ACC112 (cell line): Measurements from ENCODE around the gene ADAMTS18.
A peak's percentile ranks its signal among the peaks of the same experiment; 100 is the strongest.
"Not testable (repeated sequence)": the region's sequence is repeated elsewhere in the genome, so short reads cannot be mapped to it uniquely, and the experiment has no call there.

Experiments
- H2AFZ ChIP-seq: fragments of 200-600 bp; sonication (generic); one replicate; pipeline ENCODE4 v1.6.0; 2017; ENCODE audit warnings: antibody characterized with exemption, low read length; ENCODE audit not compliant: unreplicated experiment
- H3K27ac ChIP-seq: fragments of 200-600 bp; sonication (generic); 2 replicates; pipeline ENCODE4 v1.5.1; 2014; ENCODE audit warnings: low read depth, mild to moderate bottlenecking, antibody characterized with exemption, low read length, moderate library complexity
- H3K27me3 ChIP-seq: fragments of 200-600 bp; sonication (generic); 2 replicates; pipeline ENCODE4 v1.6.1; 2014; ENCODE audit warnings: mild to moderate bottlenecking, antibody characterized with exemption, low read length, moderate library complexity, mixed read lengths; ENCODE audit not compliant: insufficient read depth
- H3K36me3 ChIP-seq: fragments of 200-600 bp; sonication (generic); 2 replicates; pipeline ENCODE4 v1.6.1; 2016; ENCODE audit warnings: mild to moderate bottlenecking, antibody characterized with exemption, low read length, moderate library complexity, mixed read lengths; ENCODE audit not compliant: insufficient read depth
- H3K4me1 ChIP-seq: fragments of 200-600 bp; sonication (generic); one replicate; pipeline ENCODE4 v1.6.1; 2016; ENCODE audit warnings: low read length, mixed read lengths; ENCODE audit not compliant: insufficient read depth, unreplicated experiment, control insufficient read depth
- H3K4me3 ChIP-seq: fragments of 200-600 bp; sonication (generic); 2 replicates; pipeline ENCODE4 v1.5.1; 2014; ENCODE audit warnings: mild to moderate bottlenecking, low read depth, low read length
- H3K79me2 ChIP-seq: fragments of 200-600 bp; sonication (generic); one replicate; pipeline ENCODE4 v1.6.0; 2016; ENCODE audit warnings: low read length; ENCODE audit not compliant: control insufficient read depth, unreplicated experiment, insufficient read depth

ADAMTS18 gene

DNA sequence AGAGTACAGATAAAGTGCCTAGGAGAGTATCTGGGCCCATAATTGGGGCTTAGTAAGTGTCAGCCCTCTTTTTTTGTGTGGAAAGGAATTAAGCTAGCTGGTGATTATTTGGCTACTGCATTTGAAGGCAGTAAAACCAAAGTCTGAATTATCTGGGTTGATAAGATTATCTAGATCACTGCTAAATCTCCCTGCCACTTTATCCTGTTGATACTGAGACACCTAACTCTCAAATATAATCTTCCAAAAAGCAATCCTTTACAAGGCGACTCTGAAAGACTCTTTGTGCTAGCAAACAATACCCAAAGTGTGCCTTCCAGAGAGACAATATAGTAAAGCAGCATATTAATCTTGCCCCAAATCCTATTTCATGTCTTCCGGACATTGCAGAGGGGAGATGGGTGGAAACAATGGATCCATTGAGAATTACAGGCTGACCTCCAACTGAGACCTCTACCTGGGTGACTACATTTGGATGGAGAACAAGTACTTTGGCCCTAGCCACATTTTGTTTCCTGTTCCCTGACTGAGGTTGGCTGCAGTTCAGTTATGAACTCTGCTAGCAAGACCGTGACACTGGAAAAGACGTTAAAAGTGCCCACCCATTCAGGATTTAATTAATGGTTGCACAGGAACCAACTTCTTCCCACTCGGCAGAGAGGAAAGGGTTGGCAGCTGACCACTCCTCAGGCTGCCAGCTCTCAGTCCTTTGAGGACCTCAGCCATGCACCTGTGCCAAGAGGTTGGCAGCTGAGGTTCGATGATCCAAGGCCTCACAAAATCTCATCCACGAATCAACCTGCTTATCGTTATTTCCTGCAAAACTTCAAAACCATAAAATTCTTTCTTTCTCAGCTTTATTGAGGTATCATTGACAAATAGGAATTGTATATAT is 163.1 kb downstream of the ADAMTS18 start:
- no peak overlapping the region for H3K27ac ChIP-seq
- no peak overlapping the region for H2AFZ ChIP-seq
- no peaks in the 10 kb centered on the region for H3K4me1 ChIP-seq
- H3K4me3 ChIP-seq: no peak overlapping the region
- H3K36me3 ChIP-seq: no peaks in the 10 kb centered on the region
- H3K27me3 ChIP-seq: peaks cover 4% of the 10 kb centered on the region; the same call in 1 of the 2 replicates
- no peaks in the 10 kb centered on the region for H3K79me2 ChIP-seq

DNA sequence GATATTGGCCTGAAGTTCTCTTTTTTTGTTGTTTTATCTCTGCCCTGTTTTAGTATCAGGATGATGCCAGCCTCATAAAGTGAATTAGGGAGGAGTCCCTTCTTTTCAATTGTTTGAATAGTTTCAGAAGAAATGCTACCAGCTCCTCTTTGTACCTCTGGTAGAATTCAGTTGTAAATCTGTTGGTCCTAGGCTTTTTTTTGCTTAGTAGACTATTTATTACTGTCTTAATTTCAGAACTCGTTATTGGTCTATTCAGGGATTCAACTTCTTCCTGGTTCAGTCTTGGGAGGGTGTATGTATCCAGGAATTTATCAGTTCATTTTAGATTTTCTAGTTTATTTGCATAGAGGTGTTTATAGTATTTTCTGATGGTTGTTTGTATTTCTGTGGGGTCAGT is 168.6 kb downstream of the ADAMTS18 start:
- not testable (repeated sequence) for H3K4me1 ChIP-seq, H3K36me3 ChIP-seq, H3K27me3 ChIP-seq, H3K79me2 ChIP-seq, H3K27ac ChIP-seq, H2AFZ ChIP-seq, H3K4me3 ChIP-seq

DNA sequence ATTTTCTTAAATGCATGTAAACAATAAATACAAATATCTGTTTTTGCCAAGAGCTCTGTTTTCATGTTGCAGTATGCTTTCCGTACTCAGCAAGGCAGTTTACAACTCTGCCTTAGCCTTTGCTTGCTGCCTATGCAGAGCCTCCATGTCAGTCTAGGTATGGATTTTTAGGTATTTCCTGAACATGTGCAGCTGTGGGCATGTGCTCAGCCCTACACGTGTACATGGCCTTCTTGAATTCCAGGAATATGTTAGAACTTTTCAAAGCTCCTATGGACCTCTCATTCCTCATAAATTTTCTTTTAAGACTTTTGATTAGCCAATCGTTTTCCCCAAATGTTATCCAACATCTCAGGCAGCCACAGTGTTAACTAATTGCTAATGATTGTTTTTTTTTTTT is 171.9 kb downstream of the ADAMTS18 start:
- Histone ChIP-seq H3K27ac (no peak overlapping the region), H3K4me1 (no peaks in the 10 kb centered on the region), H3K27me3 (no peaks in the 10 kb centered on the region), H3K4me3 (no peak overlapping the region), H2AFZ (no peak overlapping the region), H3K36me3 (no peaks in the 10 kb centered on the region), H3K79me2 (no peaks in the 10 kb centered on the region)

DNA sequence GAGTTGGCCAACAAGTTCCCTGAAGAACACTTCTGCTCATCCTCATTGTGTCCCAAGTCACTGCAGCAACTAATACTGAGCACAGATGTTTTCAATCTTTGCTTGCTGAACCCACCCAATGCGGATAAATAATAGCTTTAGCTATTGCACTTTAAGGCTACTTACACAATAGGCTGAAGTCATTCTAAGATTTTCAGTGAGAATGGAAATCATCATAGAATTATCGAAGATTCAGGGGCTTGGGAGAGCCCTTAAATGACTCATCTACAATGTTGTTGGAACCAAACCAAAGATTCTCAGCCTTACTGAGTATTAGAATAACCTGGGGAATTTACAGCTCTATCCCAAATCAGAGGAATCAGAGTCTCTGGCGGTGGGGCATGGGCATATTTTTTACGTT is 184.4 kb downstream of the ADAMTS18 start:
- H3K4me3 ChIP-seq: no peak overlapping the region
- peaks cover 6% of the 10 kb centered on the region for H3K4me1 ChIP-seq
- no peaks in the 10 kb centered on the region for H3K36me3 ChIP-seq
- H3K79me2 ChIP-seq: no peaks in the 10 kb centered on the region
- no peaks in the 10 kb centered on the region for H3K27me3 ChIP-seq
- H2AFZ ChIP-seq: no peak overlapping the region
- H3K27ac ChIP-seq: no peak overlapping the region

DNA sequence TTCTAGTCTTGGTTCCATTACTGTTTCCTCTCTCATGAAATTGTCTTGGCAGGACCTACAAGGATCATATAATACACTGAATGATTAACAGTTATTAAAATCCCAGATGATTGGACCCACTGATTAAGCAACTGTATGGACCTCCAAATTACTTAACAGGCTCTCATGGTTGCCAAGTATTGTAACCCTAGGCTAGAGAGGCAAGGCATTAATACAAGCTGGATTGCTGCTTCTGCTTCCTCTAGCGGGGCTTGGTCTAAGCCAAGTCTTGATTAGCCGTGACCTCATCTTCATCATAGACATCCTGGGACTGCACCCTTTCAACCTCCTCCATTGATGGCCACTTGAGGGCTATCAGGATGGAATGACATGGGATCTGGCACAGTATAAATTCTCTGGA is 188.7 kb downstream of the ADAMTS18 start:
- Histone ChIP-seq H3K4me3 (no peak overlapping the region), H3K27ac (no peak overlapping the region), H3K4me1 (peaks cover 6% of the 10 kb centered on the region), H3K36me3 (no peaks in the 10 kb centered on the region), H3K79me2 (no peaks in the 10 kb centered on the region), H3K27me3 (no peaks in the 10 kb centered on the region), H2AFZ (no peak overlapping the region)

DNA sequence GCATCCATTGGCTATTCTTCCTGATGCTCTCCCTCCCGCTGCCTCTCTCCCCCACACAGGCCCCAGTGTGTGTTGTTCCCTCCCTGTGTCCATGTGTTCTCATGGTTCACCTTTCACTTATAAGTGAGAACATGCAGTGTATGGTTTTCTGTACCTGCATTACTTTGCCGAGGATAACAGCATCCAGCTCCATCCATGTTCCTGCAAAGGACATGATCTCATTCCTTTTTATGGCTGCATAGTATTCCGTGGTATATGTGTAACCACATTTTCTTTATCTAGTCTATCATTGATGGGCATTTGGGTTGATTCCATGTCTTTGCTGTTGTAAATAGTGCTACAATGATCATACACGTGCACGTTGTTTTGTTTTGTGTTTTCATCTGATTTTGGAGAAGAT is 192.4 kb downstream of the ADAMTS18 start:
- not testable (repeated sequence) for H3K36me3 ChIP-seq, H2AFZ ChIP-seq, H3K27ac ChIP-seq, H3K4me1 ChIP-seq, H3K79me2 ChIP-seq, H3K27me3 ChIP-seq, H3K4me3 ChIP-seq

DNA sequence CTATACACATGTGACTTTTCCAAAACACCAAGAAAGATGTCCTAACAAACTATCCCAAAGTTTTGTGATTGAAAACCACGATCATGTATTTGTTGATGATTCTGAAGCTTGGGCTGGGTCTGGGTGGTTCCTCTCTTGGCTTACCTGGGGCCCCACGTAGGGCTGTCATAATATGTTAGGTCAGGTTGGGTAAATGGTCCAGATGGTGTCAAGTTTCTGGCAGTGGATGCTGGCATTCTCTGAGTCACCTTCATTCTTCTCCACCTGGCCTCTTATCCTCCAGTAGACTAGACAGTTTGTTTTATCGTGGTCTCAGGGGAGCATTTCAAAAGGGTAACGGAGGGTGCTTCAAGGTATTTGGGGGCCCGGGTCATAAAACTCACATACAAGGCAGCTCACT is 196.2 kb downstream of the ADAMTS18 start:
- H3K36me3 ChIP-seq: no peaks in the 10 kb centered on the region
- H3K79me2 ChIP-seq: no peaks in the 10 kb centered on the region
- no peak overlapping the region for H3K27ac ChIP-seq
- H3K4me1 ChIP-seq: no peaks in the 10 kb centered on the region
- no peak overlapping the region for H2AFZ ChIP-seq
- no peaks in the 10 kb centered on the region for H3K27me3 ChIP-seq
- no peak overlapping the region for H3K4me3 ChIP-seq

DNA sequence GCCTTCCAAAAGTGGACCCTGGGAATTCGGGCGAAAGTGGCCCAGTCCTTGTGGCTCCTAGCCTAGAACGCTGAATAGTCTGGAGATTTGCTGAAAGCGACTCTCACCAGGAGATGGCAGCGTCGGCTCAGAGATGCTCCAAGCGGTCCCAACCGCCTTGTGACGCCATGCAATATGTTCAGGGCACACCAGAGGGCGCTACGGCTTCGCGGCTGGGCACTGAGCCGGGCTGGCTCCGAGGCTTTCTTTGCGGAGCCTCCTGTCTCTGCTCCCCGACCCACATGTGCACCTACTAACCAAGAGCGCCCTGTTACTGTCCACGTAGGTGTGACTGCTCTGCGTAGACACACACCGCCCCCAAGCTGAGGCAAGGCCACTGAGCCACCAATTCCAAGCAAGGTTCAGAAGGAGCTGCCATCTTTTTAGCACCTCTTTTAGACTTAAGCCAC is 198.7 kb downstream of the ADAMTS18 start:
- Histone ChIP-seq H3K27me3 (no peaks in the 10 kb centered on the region), H3K4me3 (peak overlapping the region; percentile 56; the same call in 1 of the 2 replicates), H3K36me3 (no peaks in the 10 kb centered on the region), H3K79me2 (no peaks in the 10 kb centered on the region), H3K27ac (no peak overlapping the region), H2AFZ (peak overlapping the region; percentile 77), H3K4me1 (no peaks in the 10 kb centered on the region)

DNA sequence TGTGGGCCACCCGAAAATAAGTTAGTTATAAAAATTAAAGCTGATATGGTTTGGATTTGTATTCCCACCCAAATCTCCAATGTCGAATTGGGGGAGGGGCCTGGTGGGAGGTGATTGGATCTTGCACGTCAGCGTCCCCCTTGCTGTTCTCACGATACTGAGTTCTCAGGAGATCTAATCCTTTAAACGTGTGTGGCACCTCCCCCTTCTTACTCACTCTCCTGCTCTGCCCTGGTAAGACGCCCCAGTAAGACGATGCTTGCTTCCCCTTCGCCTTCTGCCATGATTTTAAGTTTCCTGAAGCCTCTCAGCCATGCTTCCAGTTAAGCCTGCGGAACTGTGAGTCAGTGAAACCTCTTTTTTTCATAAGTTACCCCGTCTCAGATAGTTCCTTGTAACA is 200.2 kb downstream of the ADAMTS18 start:
- no peak overlapping the region for H3K27ac ChIP-seq

DNA sequence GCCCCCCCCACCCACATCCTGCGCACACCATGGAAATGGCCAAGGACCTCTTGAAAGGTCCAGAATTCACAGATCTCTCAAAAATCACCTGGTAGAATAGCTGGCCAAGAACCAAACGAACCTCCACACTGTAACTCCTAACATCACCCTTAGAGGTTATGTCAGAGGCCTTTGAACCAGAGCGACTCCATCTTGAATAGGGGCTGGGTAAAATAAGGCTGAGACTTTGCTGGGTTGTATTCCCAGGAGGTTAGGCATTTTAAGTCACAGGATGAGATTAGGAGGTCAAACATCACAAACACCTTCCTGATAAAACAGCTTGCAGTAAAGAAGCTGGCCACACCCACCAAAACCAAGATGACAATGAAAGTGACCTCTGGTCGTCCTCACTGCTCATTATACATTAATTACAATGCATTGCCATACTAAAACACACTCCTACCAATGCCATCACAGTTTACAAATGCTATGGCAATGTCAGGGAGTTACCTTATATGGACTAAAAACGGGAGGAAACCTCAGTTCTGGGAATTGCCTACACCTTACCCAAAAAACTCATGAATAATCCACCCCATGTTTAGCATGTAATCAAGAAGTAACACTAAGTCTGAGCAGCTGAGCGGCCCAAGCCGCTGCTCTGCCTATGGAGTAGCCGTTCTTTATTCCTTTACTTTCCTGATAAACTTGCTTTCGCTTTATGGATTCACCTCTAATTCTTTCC is 200.9 kb downstream of the ADAMTS18 start:
- Histone ChIP-seq H2AFZ (no peak overlapping the region), H3K36me3 (no peaks in the 10 kb centered on the region), H3K4me1 (no peaks in the 10 kb centered on the region), H3K27ac (no peak overlapping the region), H3K4me3 (no peak overlapping the region), H3K27me3 (peaks cover 2% of the 10 kb centered on the region; the same call in 1 of the 2 replicates), H3K79me2 (no peaks in the 10 kb centered on the region)

More for the DNA sequence above, 200.2 kb downstream of the ADAMTS18 start:
- H2AFZ ChIP-seq: peak overlapping the region; percentile 10
- no peaks in the 10 kb centered on the region for H3K79me2 ChIP-seq
- no peaks in the 10 kb centered on the region for H3K36me3 ChIP-seq
- H3K27me3 ChIP-seq: no peaks in the 10 kb centered on the region
- no peaks in the 10 kb centered on the region for H3K4me1 ChIP-seq
- H3K4me3 ChIP-seq: no peak overlapping the region
